Activated CD4-positive, alpha-beta T cell treated with anti-CD3 and anti-CD28 coated beads for 24 hours (primary cell): ENCODE data around the gene TNIP2.

Experiments used
- DNase-seq, 2 donors: peaks; one replicate each; pipeline ENCODE4 v3.0.0-alpha.2; 2020; ENCODE audit warnings: low read depth in 2 of 2

TNIP2 gene

GRCh38 chr4:2715426-2715825 is 40.7 kb downstream of the TNIP2 start:
- DNase-seq = no peak

GRCh38 chr4:2714918-2715317 is 41.2 kb downstream of the TNIP2 start:
- no peak for DNase-seq

GRCh38 chr4:2714061-2714770 is 41.9 kb downstream of the TNIP2 start:
- DNase-seq = no peak

GRCh38 chr4:2713337-2713736 is 42.8 kb downstream of the TNIP2 start:
- DNase-seq = no peak

- DNase-seq = no peak
These were observed 43.8 kb downstream of the TNIP2 start for GRCh38 chr4:2712261-2712842.

GRCh38 chr4:2702770-2703169 is 53.4 kb downstream of the TNIP2 start:
- no peak for DNase-seq

- no peak for DNase-seq
These were observed 53.8 kb downstream of the TNIP2 start for GRCh38 chr4:2702361-2702760.

- no peak for DNase-seq
These were observed 56.1 kb downstream of the TNIP2 start for GRCh38 chr4:2700031-2700430.

GRCh38 chr4:2699534-2699933 is 56.6 kb downstream of the TNIP2 start:
- DNase-seq = no peak

GRCh38 chr4:2698951-2699505 is 57.1 kb downstream of the TNIP2 start:
- no peak for DNase-seq

- DNase-seq = no peak
These were observed 57.6 kb downstream of the TNIP2 start for GRCh38 chr4:2698504-2698903.

GRCh38 chr4:2697995-2698414 is 58.1 kb downstream of the TNIP2 start:
- no peak for DNase-seq

- no peak for DNase-seq
These were observed 59.7 kb downstream of the TNIP2 start for GRCh38 chr4:2696423-2696822.

GRCh38 chr4:2695346-2696060 is 60.6 kb downstream of the TNIP2 start:
- no peak for DNase-seq

GRCh38 chr4:2694691-2695090 is 61.4 kb downstream of the TNIP2 start:
- no peak for DNase-seq

GRCh38 chr4:2691952-2692435 is 64.1 kb downstream of the TNIP2 start:
- peak in 1 of 2 donors; percentile 14 for DNase-seq
